GM19452 (cell line): ENCODE results near the gene EMC7.
A peak's percentile ranks its signal among the peaks of the same experiment; 100 is the strongest.
"Not testable (repeated sequence)": the region's sequence is repeated elsewhere in the genome, so short reads cannot be mapped to it uniquely, and the experiment has no call there.

Experiments used
- ATAC-seq: cut with Tn5 transposase; IDR thresholded peaks from one replicate; pipeline ENCODE4 v1.9.1; 2021; ENCODE audit not compliant: unreplicated experiment

Gene EMC7

GRCh38 chr15:34101366-34102174, at the start of gene EMC7, which contains the start of gene PGBD4:
Gene EMC7 (minus strand): TSS chr15:34101862. CDS start chr15:34101839, 23 bp downstream.
Gene PGBD4 (plus strand): TSS chr15:34102083. CDS start chr15:34102532, 449 bp downstream.
- peak; percentile 99 for ATAC-seq

GRCh38 chr15:34147371-34148140, 45.9 kb upstream of the EMC7 start:
- no peak for ATAC-seq

GRCh38 chr15:34133511-34133910, 31.8 kb upstream of the EMC7 start:
- ATAC-seq: no peak

GRCh38 chr15:34132881-34133280, 31.2 kb upstream of the EMC7 start:
- no peak for ATAC-seq

- ATAC-seq: no peak
Measured at GRCh38 chr15:34128898-34129297, 27.2 kb upstream of the EMC7 start.

- ATAC-seq: no peak
Measured at GRCh38 chr15:34126522-34126921, 24.9 kb upstream of the EMC7 start.

- ATAC-seq: no peak
Measured at GRCh38 chr15:34125945-34126344, 24.3 kb upstream of the EMC7 start.

- no peak for ATAC-seq
Measured at GRCh38 chr15:34124651-34125050, 23.0 kb upstream of the EMC7 start.

- no peak for ATAC-seq
Measured at GRCh38 chr15:34122771-34123183, 21.1 kb upstream of the EMC7 start.

- ATAC-seq: not testable (repeated sequence)
Measured at GRCh38 chr15:34121786-34122185, 20.1 kb upstream of the EMC7 start.

GRCh38 chr15:34120420-34120819, 18.8 kb upstream of the EMC7 start:
- not testable (repeated sequence) for ATAC-seq

- ATAC-seq: no peak
Measured at GRCh38 chr15:34119291-34119690, 17.6 kb upstream of the EMC7 start.

- no peak for ATAC-seq
Measured at GRCh38 chr15:34116620-34117019, 15.0 kb upstream of the EMC7 start.

GRCh38 chr15:34114739-34115138, 13.1 kb upstream of the EMC7 start:
- no peak for ATAC-seq

- no peak for ATAC-seq
Measured at GRCh38 chr15:34114215-34114614, 12.6 kb upstream of the EMC7 start.

GRCh38 chr15:34111488-34111887, 9.8 kb upstream of the EMC7 start:
- ATAC-seq: no peak

- ATAC-seq: no peak
Measured at GRCh38 chr15:34109797-34110663, 8.4 kb upstream of the EMC7 start.

- ATAC-seq: no peak
Measured at GRCh38 chr15:34107315-34107714, 5.7 kb upstream of the EMC7 start.

- no peak for ATAC-seq
Measured at GRCh38 chr15:34106423-34106822, 4.8 kb upstream of the EMC7 start.

GRCh38 chr15:34102175-34102925, 688 bp upstream of the EMC7 start:
- ATAC-seq: no peak
